HG02973 (cell line): ENCODE data around the gene HSPA12A.

Source experiments
- ATAC-seq: cut with Tn5 transposase; IDR thresholded peaks from one replicate; pipeline ENCODE4 v1.9.1; 2021; ENCODE audit warnings: moderate library complexity; ENCODE audit not compliant: unreplicated experiment

Gene HSPA12A

GRCh38 chr10:116694243-116694926 is 48.0 kb downstream of the HSPA12A start:
- no peak for ATAC-seq

- no peak for ATAC-seq
Measured at GRCh38 chr10:116692225-116692624, 50.1 kb downstream of the HSPA12A start.

- no peak for ATAC-seq
Measured at GRCh38 chr10:116691635-116692034, 50.7 kb downstream of the HSPA12A start.

GRCh38 chr10:116690356-116691322 is 51.7 kb downstream of the HSPA12A start:
- no peak for ATAC-seq

GRCh38 chr10:116689744-116690143 is 52.6 kb downstream of the HSPA12A start:
- no peak for ATAC-seq

- no peak for ATAC-seq
Measured at GRCh38 chr10:116688741-116689495, 53.4 kb downstream of the HSPA12A start.

GRCh38 chr10:116688241-116688711 is 54.1 kb downstream of the HSPA12A start:
- no peak for ATAC-seq

- ATAC-seq: no peak
Measured at GRCh38 chr10:116687633-116688032, 54.7 kb downstream of the HSPA12A start.

- ATAC-seq: no peak
Measured at GRCh38 chr10:116686632-116687031, 55.7 kb downstream of the HSPA12A start.

- no peak for ATAC-seq
Measured at GRCh38 chr10:116685807-116686206, 56.6 kb downstream of the HSPA12A start.

- ATAC-seq: no peak
Measured at GRCh38 chr10:116684781-116685180, 57.6 kb downstream of the HSPA12A start.

- no peak for ATAC-seq
Measured at GRCh38 chr10:116683821-116684220, 58.5 kb downstream of the HSPA12A start.

GRCh38 chr10:116683166-116683565 is 59.2 kb downstream of the HSPA12A start:
- ATAC-seq: no peak

- no peak for ATAC-seq
Measured at GRCh38 chr10:116679351-116679750, 63.0 kb downstream of the HSPA12A start.

- ATAC-seq: no peak
Measured at GRCh38 chr10:116676633-116677032, 65.7 kb downstream of the HSPA12A start.

GRCh38 chr10:116676118-116676517 is 66.2 kb downstream of the HSPA12A start:
- ATAC-seq: no peak

GRCh38 chr10:116674901-116675423 is 67.4 kb downstream of the HSPA12A start:
- no peak for ATAC-seq

- no peak for ATAC-seq
Measured at GRCh38 chr10:116673866-116674265, 68.5 kb downstream of the HSPA12A start.

GRCh38 chr10:116672891-116673290 is 69.5 kb downstream of the HSPA12A start:
- ATAC-seq: no peak

- no peak for ATAC-seq
Measured at GRCh38 chr10:116671274-116671926, 71.0 kb downstream of the HSPA12A start.
